ENCODE results near the gene LBX2.

LBX2 gene

GRCh38 chr2:74534411-74534810 is 35.0 kb upstream of the LBX2 start:
- Histone ChIP-seq H3K36me3 (replicated peaks) (peaks cover 3% of the 10 kb centered on the region), H3K27me3 (replicated peaks) (no peaks in the 10 kb centered on the region), H3K27ac (no peak overlapping the region), H3K4me3 (ENCODE audit: low read depth, low read length) (no peak overlapping the region)
- in situ Hi-C loops (cut with HindIII; ENCODE audit: low pct_ligation_motif_present, low sequenced_read_pairs) = no loop called here
- no peak for DNase-seq
- no peak for TF ChIP-seq CTCF (IDR thresholded peaks at IDR 0.05; ENCODE audit: low read depth, low read length, missing control alignments)

GRCh38 chr2:74533464-74533863 is 34.1 kb upstream of the LBX2 start:
- in situ Hi-C loops (cut with HindIII; ENCODE audit: low pct_ligation_motif_present, low sequenced_read_pairs) = no loop called here
- H3K27me3 ChIP-seq (replicated peaks) = no peaks in the 10 kb centered on the region
- TF ChIP-seq CTCF (IDR thresholded peaks at IDR 0.05; ENCODE audit: low read depth, low read length, missing control alignments) = no peak
- no peak for DNase-seq
- no peak overlapping the region for H3K27ac ChIP-seq
- H3K36me3 ChIP-seq (replicated peaks) = peaks cover 3% of the 10 kb centered on the region
- no peak overlapping the region for H3K4me3 ChIP-seq (ENCODE audit: low read depth, low read length)

- no peak overlapping the region for H3K27ac ChIP-seq
- DNase-seq = no peak
Observed at GRCh38 chr2:74532222-74532621, 32.8 kb upstream of the LBX2 start.

GRCh38 chr2:74531666-74532065 is 32.3 kb upstream of the LBX2 start:
- Histone ChIP-seq H3K27ac (no peak overlapping the region), H3K4me3 (ENCODE audit: low read depth, low read length) (no peak overlapping the region), H3K36me3 (replicated peaks) (peaks cover 10% of the 10 kb centered on the region), H3K27me3 (replicated peaks) (no peaks in the 10 kb centered on the region)
- DNase-seq = no peak
- no peak for TF ChIP-seq CTCF (IDR thresholded peaks at IDR 0.05; ENCODE audit: low read depth, low read length, missing control alignments)
- in situ Hi-C loops (cut with HindIII; ENCODE audit: low pct_ligation_motif_present, low sequenced_read_pairs) = no loop called here

More at GRCh38 chr2:74532222-74532621, 32.8 kb upstream of the LBX2 start:
- H3K27me3 ChIP-seq (replicated peaks) = no peaks in the 10 kb centered on the region
- in situ Hi-C loops (cut with HindIII; ENCODE audit: low pct_ligation_motif_present, low sequenced_read_pairs) = no loop called here
- no peak for TF ChIP-seq CTCF (IDR thresholded peaks at IDR 0.05; ENCODE audit: low read depth, low read length, missing control alignments)
- no peak overlapping the region for H3K4me3 ChIP-seq (ENCODE audit: low read depth, low read length)
- peaks cover 4% of the 10 kb centered on the region for H3K36me3 ChIP-seq (replicated peaks)

- no peak for TF ChIP-seq CTCF (IDR thresholded peaks at IDR 0.05; ENCODE audit: low read depth, low read length, missing control alignments)
- in situ Hi-C loops (cut with HindIII; ENCODE audit: low pct_ligation_motif_present, low sequenced_read_pairs) = no loop called here
- Histone ChIP-seq H3K4me3 (ENCODE audit: low read depth, low read length) (peak overlapping the region; percentile 99), H3K27me3 (replicated peaks) (no peaks in the 10 kb centered on the region), H3K27ac (peak overlapping the region; percentile 2), H3K36me3 (replicated peaks) (peaks cover 21% of the 10 kb centered on the region)
- no peak for DNase-seq
Observed at GRCh38 chr2:74530239-74531187, 31.1 kb upstream of the LBX2 start.

Data from brain microvascular endothelial cell (primary cell).